Measurements from ENCODE around the gene NUCB2.

NUCB2 gene

DNA sequence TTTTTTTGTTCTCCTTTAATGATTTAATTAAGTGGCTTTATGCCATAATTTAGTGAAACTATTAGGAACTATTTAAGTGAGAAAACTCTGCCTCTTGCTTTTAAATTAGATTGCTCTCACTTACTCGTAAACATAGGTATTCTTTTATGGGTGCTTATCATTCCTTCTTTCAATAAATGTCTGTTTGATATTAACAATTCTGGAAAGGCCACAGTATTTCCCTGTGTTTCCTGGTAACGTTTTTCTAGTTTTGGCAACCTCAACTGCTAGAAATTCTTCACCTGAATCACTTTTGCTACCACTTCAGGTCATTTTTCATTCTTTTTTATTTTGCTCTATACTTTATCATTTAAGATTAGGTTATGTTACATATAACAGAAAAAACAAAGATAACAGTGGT lies 55.1 kb downstream of the NUCB2 start:
- H3K27me3 Mint-ChIP-seq (ENCODE audit: low read depth): no peaks in the 10 kb centered on the region
- H3K36me3 Mint-ChIP-seq (ENCODE audit: low read depth): peaks cover 14% of the 10 kb centered on the region
- no peak overlapping the region for H3K27ac Mint-ChIP-seq
- no peak overlapping the region for H3K4me3 Mint-ChIP-seq
- TF ChIP-seq, protein P1, sequence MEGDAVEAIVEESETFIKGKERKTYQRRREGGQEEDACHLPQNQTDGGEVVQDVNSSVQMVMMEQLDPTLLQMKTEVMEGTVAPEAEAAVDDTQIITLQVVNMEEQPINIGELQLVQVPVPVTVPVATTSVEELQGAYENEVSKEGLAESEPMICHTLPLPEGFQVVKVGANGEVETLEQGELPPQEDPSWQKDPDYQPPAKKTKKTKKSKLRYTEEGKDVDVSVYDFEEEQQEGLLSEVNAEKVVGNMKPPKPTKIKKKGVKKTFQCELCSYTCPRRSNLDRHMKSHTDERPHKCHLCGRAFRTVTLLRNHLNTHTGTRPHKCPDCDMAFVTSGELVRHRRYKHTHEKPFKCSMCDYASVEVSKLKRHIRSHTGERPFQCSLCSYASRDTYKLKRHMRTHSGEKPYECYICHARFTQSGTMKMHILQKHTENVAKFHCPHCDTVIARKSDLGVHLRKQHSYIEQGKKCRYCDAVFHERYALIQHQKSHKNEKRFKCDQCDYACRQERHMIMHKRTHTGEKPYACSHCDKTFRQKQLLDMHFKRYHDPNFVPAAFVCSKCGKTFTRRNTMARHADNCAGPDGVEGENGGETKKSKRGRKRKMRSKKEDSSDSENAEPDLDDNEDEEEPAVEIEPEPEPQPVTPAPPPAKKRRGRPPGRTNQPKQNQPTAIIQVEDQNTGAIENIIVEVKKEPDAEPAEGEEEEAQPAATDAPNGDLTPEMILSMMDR (IDR thresholded peaks at IDR 0.05; ENCODE audit: unreplicated experiment in 3 of 3): no peak
- no peaks in the 10 kb centered on the region for H3K9me3 Mint-ChIP-seq
- H3K4me1 Mint-ChIP-seq: no peaks in the 10 kb centered on the region

DNA sequence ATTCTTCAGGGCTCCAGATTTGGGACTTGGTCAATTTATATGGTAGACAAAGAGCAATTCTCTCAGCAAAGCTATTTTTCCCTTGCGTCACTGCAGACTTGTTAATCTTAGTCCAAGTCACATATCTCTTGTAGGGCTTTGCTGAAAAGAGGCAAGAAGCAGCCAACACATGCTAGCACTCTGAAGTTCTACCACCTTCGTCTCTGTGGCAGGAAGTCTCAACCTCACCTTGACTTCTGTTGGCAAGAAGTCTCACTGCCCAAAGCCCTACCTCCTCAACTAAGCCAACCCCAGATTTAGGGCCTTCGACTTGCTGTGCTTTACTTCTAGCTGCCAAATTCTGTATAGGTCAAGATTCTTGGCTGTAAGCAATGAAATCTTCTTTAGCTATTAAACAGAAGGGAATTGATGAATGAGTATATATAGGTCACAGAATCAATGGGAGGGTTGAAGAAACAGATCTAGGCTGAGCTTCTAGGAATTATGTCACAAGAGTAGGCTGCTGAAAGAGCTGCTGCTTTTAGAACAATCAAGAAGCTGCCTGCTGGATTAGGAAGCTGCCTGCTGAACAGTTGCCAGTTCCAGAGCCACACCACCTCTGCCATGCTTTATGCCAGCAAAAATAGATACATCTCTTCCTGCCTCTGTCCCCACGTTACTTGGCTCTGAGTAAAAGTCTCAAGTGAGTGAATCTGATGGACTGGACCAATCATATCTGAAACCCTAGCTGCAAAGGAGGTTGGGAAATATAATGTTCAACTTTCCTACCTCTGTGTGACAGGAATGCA lies 57.5 kb downstream of the NUCB2 start:
- no peak overlapping the region for H3K4me3 Mint-ChIP-seq
- no peak overlapping the region for H3K27ac Mint-ChIP-seq
- peaks cover 7% of the 10 kb centered on the region for H3K36me3 Mint-ChIP-seq (ENCODE audit: low read depth)
- H3K9me3 Mint-ChIP-seq: no peaks in the 10 kb centered on the region
- no peaks in the 10 kb centered on the region for H3K27me3 Mint-ChIP-seq (ENCODE audit: low read depth)
- TF ChIP-seq, protein P1 (IDR thresholded peaks at IDR 0.05; ENCODE audit: unreplicated experiment in 3 of 3): no peak
- no peaks in the 10 kb centered on the region for H3K4me1 Mint-ChIP-seq

DNA sequence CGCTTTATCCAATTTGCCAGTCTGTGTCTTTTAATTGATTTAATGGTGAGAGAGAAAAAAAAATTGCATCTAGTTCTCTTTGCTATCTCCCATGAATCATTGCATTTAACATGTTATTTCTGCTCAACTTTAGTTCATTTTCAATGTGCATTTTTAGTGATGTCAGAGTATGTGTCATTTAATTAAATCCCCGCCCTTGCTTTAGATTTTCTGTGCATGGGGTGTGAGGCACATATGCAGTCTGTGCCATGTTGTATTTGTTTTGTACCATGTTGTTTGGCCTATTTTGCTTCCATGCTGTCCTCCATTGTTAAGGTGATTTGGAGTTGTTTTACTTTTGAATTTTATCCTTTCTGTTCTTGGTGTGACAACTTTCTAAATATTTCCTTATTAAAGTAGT lies 66.7 kb downstream of the NUCB2 start:
- no peaks in the 10 kb centered on the region for H3K9me3 Mint-ChIP-seq
- no peaks in the 10 kb centered on the region for H3K36me3 Mint-ChIP-seq (ENCODE audit: low read depth)
- H3K27ac Mint-ChIP-seq: no peak overlapping the region
- H3K4me1 Mint-ChIP-seq: no peaks in the 10 kb centered on the region
- no peak overlapping the region for H3K4me3 Mint-ChIP-seq
- TF ChIP-seq, protein P1 (IDR thresholded peaks at IDR 0.05; ENCODE audit: unreplicated experiment in 3 of 3): no peak
- H3K27me3 Mint-ChIP-seq (ENCODE audit: low read depth): peaks cover 3% of the 10 kb centered on the region

DNA sequence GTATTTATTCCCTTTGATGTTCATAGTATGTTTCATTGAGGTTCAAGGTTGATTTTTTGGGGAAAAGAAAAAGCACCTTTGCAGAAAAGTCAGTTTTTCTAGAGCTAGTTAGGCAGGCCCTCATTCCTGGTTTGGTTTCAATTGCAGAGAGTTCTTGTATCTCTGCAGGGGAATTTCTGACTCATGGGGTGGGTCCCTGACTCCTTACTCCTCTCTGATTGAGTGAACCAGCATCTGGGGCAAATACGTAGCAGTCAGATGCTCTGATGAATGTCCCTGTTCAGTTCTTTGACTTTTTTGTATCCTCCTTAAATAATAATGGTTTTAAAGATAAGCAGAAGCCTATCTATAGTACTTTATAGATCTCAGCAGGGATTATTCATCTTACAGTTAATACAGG lies 67.4 kb downstream of the NUCB2 start:
- Mint-ChIP-seq H3K4me1 (no peaks in the 10 kb centered on the region), H3K36me3 (ENCODE audit: low read depth) (no peaks in the 10 kb centered on the region), H3K9me3 (no peaks in the 10 kb centered on the region), H3K27ac (no peak overlapping the region), H3K4me3 (no peak overlapping the region), H3K27me3 (ENCODE audit: low read depth) (peaks cover 3% of the 10 kb centered on the region)
- TF ChIP-seq, protein P1 (IDR thresholded peaks at IDR 0.05; ENCODE audit: unreplicated experiment in 3 of 3): no peak

DNA sequence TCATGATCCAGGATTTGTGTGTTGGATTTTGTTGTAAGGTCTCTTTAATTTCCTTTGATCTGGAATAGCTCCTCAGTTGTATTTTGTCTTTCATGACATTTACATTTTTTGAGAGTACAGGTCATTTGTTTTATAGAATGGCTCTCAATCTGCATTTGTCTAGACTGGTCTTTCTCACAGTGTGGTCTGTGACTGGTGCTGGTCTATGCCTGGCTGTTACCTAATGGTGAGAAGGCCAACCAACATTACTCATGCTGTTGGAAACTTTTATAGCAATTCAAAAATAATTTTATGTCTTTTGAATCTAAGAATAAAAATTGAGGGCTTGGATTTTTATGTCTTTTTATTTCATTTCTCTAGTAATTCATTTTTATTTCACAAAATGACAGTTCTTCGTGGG lies 71.1 kb downstream of the NUCB2 start:
- H3K27ac Mint-ChIP-seq: no peak overlapping the region
- TF ChIP-seq, protein P1 (IDR thresholded peaks at IDR 0.05; ENCODE audit: unreplicated experiment in 3 of 3): no peak
- H3K36me3 Mint-ChIP-seq (ENCODE audit: low read depth): no peaks in the 10 kb centered on the region
- no peak overlapping the region for H3K4me3 Mint-ChIP-seq
- H3K9me3 Mint-ChIP-seq: no peaks in the 10 kb centered on the region
- H3K27me3 Mint-ChIP-seq (ENCODE audit: low read depth): peaks cover 39% of the 10 kb centered on the region
- peaks cover 5% of the 10 kb centered on the region for H3K4me1 Mint-ChIP-seq

All from nephron (organoid).